ENCODE measurements around the gene PDE6D. TPM values are rescaled to one million over a fixed set of nuclear protein-coding genes. Genes with fewer than 3 reads are reported as not detected.

Gene PDE6D
- polyA plus RNA-seq, 3 donors, result 28.4 to 54.6 (median 50.5) TPM

DNA sequence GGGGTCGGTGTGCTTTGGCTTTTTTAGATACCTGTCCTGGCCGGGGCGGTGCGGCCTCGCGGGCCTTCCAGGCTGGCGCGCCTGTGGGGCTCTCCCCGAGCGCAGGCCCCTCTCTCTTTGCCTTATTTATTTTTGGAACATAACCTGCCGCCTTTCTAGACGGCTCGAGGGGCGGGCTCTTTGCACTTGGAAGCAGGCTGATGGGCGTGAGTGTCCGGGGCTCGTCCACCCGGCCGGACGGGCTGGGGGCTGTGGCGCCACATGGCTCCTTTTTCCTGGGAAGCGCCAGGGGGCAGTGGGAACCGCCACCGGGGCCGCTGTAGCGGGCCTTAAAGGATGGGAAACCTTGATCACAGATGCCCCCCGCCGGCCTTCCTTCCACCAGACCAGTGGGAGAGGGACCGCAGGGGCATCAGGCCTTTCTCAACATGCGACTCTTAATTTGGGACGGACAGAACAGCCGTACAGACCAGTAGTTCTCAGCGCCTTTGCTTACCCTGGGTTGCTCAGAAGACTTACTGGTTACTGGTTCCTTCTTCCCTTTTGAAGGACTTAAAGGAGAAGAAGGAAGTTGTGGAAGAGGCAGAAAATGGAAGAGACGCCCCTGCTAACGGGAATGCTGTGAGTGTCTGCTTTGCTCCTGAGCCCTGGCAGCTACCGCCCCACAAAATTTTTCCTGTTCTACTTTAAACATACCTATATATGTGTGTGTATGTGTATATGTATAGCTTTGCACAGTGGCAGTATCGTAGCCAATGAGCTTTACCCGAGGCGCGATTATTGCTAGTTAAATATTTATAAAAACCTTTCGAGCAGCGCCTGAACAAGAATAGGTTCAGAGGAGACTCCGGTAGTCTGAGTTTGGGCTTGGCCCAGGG lies 70.0 kb downstream of the PDE6D start:
- Mint-ChIP-seq H3K36me3 (peaks cover 21 to 34% of the 10 kb centered on the region in 2 donors), H3K27ac (peak overlapping the region; percentile 92 to 100 (median 97)), H3K9me3 (peaks cover 0 to 2% (median 0%) of the 10 kb centered on the region in 7 donors), H3K27me3 (ENCODE audit: low read depth in 3 of 3) (peaks cover 0 to 4% (median 0%) of the 10 kb centered on the region in 3 donors), H3K4me1 (peaks cover 31% of the 10 kb centered on the region), H3K4me3 (peak overlapping the region; percentile 91 to 93)
- peak overlapping the region; percentile 91 to 92 for H3K27ac ChIP-seq (ENCODE audit: low read depth in 1 of 2, low read length in 2 of 2)
- peaks cover 38% of the 10 kb centered on the region in 2 donors for H3K4me1 ChIP-seq (ENCODE audit: control insufficient read depth in 1 of 2, insufficient read depth in 2 of 2, low read length in 2 of 2)
- peaks cover 49% of the 10 kb centered on the region for H3K79me2 ChIP-seq (ENCODE audit: insufficient read depth, low read length)
- no peak for TF ChIP-seq CTCF (IDR thresholded peaks at IDR 0.05)
- no peak overlapping the region for H2AFZ ChIP-seq (ENCODE audit: insufficient read depth, low read depth, low read length, poor library complexity, severe bottlenecking)
- peak overlapping the region; percentile 63 to 99 (median 97) for H3K4me3 ChIP-seq (replicated peaks in 1 of 3; ENCODE audit: low read depth in 2 of 3, low read length in 3 of 3)
- peaks cover 11 to 13% of the 10 kb centered on the region in 2 donors for H3K36me3 ChIP-seq (replicated peaks in 1 of 2; ENCODE audit: control insufficient read depth in 1 of 2, insufficient read depth in 2 of 2, low read length in 2 of 2)
- H3K4me2 ChIP-seq (replicated peaks; ENCODE audit: extremely low read depth, low read length, poor library complexity, severe bottlenecking), result peak overlapping the region; percentile 93
- peak; percentile 37 to 67 (median 64) for DNase-seq
- no peaks in the 10 kb centered on the region for H3K9me3 ChIP-seq (replicated peaks in 1 of 2; ENCODE audit: control insufficient read depth in 1 of 2, insufficient read depth in 1 of 2, low read length in 2 of 2)
- peaks cover 62% of the 10 kb centered on the region for H4K20me1 ChIP-seq (ENCODE audit: insufficient read depth, low read length)
- intact Hi-C loops (cut with micrococcal nuclease), result loop anchor here in 1 of 2 donors (10.0 kb wide), 1 partner anchor 196 kb away; no protein-coding TSS in a partner anchor
- H3K27me3 ChIP-seq (ENCODE audit: control insufficient read depth in 2 of 2, insufficient read depth in 2 of 2, low read length in 2 of 2), result no peaks in the 10 kb centered on the region
- WGBS (ENCODE audit: insufficient coverage), result 2% methylated on average over 38 of the region's 43 CpGs
- peak overlapping the region; percentile 100 for H3K9ac ChIP-seq (ENCODE audit: insufficient read depth, low read length, poor library complexity, severe bottlenecking)

GRCh38 chr2:231709981-231710798 lies 70.9 kb downstream of the PDE6D start:
- Histone ChIP-seq H2AFZ (ENCODE audit: insufficient read depth, low read depth, low read length, poor library complexity, severe bottlenecking) (no peak overlapping the region), H3K36me3 (replicated peaks in 1 of 2; ENCODE audit: control insufficient read depth in 1 of 2, insufficient read depth in 2 of 2, low read length in 2 of 2) (peaks cover 11 to 13% of the 10 kb centered on the region in 2 donors), H4K20me1 (ENCODE audit: insufficient read depth, low read length) (peaks cover 61% of the 10 kb centered on the region), H3K9me3 (replicated peaks in 1 of 2; ENCODE audit: control insufficient read depth in 1 of 2, insufficient read depth in 1 of 2, low read length in 2 of 2) (no peaks in the 10 kb centered on the region), H3K9ac (ENCODE audit: insufficient read depth, low read length, poor library complexity, severe bottlenecking) (peak overlapping the region; percentile 100), H3K27me3 (ENCODE audit: control insufficient read depth in 2 of 2, insufficient read depth in 2 of 2, low read length in 2 of 2) (no peaks in the 10 kb centered on the region), H3K4me3 (replicated peaks in 1 of 3; ENCODE audit: low read depth in 2 of 3, low read length in 3 of 3) (peak overlapping the region; percentile 83 to 99 (median 97)), H3K4me2 (replicated peaks; ENCODE audit: extremely low read depth, low read length, poor library complexity, severe bottlenecking) (peak overlapping the region; percentile 93), H3K27ac (ENCODE audit: low read depth in 1 of 2, low read length in 2 of 2) (peak overlapping the region; percentile 91 to 97), H3K79me2 (ENCODE audit: insufficient read depth, low read length) (peaks cover 57% of the 10 kb centered on the region), H3K4me1 (ENCODE audit: control insufficient read depth in 1 of 2, insufficient read depth in 2 of 2, low read length in 2 of 2) (peaks cover 44 to 46% of the 10 kb centered on the region in 2 donors)
- peak overlapping the region; percentile 91 to 100 (median 96) for H3K27ac Mint-ChIP-seq
- DNase-seq, result peak; percentile 84 to 88 (median 85)
- H3K9me3 Mint-ChIP-seq, result peaks cover 0 to 2% (median 0%) of the 10 kb centered on the region in 7 donors
- H3K4me1 Mint-ChIP-seq, result peaks cover 38% of the 10 kb centered on the region
- under 1% methylated on average over 105 of the region's 105 CpGs for WGBS (ENCODE audit: insufficient coverage)
- H3K4me3 Mint-ChIP-seq, result peak overlapping the region; percentile 91 to 93
- H3K36me3 Mint-ChIP-seq, result peaks cover 21 to 31% of the 10 kb centered on the region in 2 donors
- TF ChIP-seq CTCF (IDR thresholded peaks at IDR 0.05), result peak; percentile 96
- peaks cover 0 to 4% (median 0%) of the 10 kb centered on the region in 3 donors for H3K27me3 Mint-ChIP-seq (ENCODE audit: low read depth in 3 of 3)
- intact Hi-C loops (cut with micrococcal nuclease), result loop anchor here (5.0 to 10.0 kb wide), 3 partner anchors 72 to 195 kb away; partner anchors contain the start of genes PDE6D (in 2 of the 2) and COPS7B (in 1 of the 2)
